GM19043 (cell line): ENCODE results near the gene TLE7.

Experiments used
- ATAC-seq: cut with Tn5 transposase; IDR thresholded peaks from one replicate; pipeline ENCODE4 v1.9.1; 2021; ENCODE audit warnings: low read depth; ENCODE audit not compliant: unreplicated experiment

TLE7 gene

DNA sequence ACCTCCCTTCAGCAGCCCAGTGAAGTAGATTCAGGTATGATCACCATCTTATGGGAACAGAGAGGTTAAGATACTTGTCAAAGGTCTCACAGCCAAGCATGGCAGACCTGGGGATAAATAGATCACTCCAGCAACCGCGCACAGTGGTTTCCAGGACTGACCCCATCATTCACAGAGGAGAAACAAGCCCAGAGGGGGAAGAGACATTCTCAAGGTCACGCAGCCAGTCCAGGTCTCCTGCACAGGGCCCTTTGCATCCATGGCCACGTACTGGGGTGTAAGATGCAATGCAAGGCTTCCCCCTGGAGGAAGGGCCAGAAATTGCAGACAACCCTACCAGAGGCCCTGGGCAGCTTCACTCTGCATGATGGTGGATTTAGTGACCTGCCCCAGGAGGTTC is 19.9 kb downstream of the TLE7 start:
- ATAC-seq: no peak

DNA sequence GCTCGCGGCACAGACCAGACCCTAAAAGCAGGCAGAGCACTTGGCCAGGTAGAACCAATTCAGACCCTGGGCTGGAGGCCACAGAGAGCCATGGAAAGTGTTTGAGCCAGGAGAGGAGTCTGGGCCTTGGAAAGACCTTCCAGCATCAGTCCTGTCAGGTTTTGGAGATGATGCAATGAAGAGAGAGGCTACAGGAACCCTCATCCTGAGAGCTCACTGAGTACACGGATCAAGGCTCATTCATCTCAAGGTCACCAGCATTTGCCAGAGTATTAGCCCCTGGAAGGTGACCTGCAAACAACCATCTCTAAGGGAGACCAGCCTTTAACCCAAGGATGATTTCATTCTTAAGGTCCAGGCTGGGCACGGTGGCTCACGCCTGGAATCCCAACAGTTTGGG is 27.8 kb downstream of the TLE7 start:
- no peak for ATAC-seq

- no peak for ATAC-seq
Measured at GRCh38 chr16:71413341-71413740, 28.5 kb downstream of the TLE7 start.

DNA sequence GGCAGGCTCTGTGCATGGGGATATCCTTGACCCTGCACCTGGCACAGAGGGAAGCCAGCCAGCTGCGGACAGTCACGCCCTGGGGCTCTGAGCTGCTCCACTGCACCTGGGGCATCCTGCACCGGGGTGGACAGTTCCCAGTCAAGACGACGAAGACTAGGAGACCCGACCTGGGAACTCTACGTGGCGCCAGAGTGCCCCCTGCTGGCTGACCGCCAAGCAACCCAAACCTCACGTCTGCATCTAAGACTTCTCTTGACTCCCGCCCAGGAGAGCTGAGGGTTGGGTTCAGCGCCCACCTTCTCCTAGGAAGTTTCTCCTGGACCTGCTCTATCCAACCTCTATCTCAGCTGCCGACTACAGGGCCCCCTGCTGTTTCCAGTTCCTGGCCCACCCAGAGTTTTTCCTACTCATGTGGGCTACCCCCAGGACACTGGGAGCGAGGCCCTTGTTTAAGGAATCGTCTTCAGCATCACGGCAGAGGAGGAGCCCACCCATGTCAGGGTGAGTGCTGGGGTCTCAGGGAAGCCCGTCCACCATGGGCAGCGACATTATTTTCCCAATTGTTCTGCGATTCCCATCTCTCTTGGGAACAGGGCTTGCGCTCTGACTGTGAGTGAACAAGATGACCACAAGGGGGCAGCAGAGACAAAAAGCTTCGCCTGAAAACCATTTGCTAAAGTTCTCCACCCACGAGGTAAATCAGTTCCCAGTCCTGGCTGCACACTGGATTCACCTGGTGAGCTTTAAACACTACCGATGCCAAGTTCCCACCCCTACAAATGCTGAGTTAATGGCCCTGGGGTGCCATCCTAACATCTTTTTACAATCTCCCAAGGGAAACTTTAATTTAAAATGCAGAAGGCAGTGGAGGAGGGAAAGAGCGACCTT is 29.3 kb downstream of the TLE7 start:
- peak; percentile 53 for ATAC-seq

DNA sequence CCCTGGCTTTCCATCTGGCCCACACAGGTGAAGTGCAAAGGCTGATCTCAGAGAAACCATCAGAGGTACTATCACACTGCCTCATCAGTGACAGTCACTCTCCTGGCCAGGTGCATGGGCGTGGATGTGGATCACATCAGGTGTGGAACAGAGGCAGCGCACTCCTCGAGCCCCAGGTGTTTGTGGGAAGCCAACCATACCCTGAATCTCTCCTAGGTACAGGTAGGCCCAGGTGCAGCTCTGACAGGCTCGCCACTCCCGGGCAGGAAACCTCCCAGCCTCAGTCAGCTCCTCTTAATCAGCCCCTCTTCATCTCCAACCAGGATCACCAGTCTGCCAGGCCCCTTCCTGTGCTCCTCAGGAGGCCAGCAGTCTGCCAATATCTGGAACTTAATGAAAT is 31.7 kb downstream of the TLE7 start:
- ATAC-seq: no peak

GRCh38 chr16:71409011-71409775 is 32.7 kb downstream of the TLE7 start:
- ATAC-seq: no peak

DNA sequence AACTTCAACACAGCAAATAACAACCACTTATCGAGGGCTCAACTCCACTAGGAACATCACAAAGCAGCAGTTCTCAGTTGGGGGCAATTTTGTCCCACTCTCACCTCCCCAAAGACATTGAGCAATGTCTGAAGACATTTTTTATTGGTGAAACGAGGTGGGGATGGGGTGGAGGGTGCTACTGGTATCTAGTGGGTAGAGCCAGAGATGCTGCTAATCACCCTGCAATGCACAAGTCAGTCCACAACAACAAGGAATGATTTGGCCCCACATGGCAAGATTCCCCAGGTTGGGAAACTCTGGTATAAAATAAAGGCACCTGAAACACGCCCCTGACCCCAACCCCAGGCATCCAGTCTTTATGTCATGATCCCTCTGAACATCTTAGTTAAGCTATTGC is 33.3 kb downstream of the TLE7 start:
- no peak for ATAC-seq

DNA sequence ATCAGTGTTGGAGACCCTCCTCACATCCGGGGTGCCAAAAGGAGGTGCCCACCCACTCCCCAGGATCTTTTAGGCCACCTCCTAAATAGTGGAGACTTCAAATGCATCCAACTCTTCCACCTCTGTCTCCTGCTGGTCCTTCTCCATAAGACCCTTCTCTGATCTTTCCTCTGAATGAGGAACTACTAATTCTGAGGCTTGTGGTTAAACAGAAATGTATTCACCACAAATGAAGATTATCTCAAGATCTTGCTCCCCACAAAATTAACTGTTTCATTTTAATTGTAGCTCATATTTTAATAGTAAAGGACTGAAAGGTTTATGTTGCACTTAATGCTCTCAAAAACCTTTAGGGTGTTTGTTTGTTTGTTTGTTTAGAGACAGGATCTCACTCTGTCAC is 34.1 kb downstream of the TLE7 start:
- no peak for ATAC-seq

DNA sequence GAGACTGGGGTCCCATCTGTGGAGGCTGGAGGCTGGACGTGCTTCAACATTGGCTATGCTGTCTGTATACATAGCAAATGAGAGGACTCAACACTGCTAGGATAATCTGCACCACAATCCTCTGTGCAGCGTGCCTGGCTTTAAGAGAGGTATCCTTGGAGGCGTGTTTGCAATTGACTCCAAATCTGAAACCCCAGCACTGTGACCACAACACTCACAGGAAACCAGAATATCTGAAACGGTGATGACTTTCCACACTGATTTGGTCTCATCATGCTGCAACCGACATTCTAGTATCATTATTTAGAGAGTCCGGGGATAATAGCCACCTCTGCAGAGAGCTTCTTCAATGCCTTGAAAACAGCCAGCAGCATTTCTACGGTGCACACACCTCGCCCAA is 35.1 kb downstream of the TLE7 start:
- no peak for ATAC-seq

DNA sequence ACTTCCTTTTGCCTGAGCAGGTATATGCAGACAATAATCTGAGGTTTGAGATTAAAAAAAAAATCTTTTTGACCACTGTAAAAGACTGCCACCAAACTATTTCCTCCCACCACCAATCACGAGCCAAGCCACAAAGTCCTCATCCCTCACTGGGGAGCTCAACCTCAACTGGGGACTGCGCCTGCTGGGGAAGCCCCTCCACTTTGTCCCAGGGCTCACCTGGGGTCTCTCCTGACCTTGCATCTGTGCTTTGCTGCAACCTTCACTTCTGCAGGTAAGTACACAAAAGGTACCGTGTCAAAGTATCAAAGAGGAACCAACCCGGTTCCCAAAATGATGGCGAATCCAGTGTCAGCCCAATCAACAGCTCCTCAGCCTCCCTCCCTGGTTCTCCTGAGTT is 35.5 kb downstream of the TLE7 start:
- ATAC-seq: no peak

DNA sequence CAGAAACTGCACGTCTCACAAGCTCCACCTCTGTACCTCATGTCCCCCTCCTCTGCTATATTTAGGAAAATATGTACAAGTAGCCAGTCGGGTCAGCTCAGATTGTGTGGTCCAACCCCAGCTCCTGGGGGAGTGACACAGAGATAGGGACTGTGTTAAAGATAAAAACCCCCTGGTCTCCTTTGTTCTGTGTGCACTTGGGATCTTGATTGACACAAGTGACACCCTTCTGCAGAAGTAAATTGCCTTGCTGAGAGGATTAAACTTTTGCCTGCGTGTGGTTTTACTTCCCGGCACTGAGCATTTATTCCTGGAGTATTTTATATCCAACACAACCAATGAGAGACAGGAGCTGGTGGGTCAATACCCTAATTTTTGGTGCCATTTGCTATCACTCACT is 37.5 kb downstream of the TLE7 start:
- ATAC-seq: no peak

DNA sequence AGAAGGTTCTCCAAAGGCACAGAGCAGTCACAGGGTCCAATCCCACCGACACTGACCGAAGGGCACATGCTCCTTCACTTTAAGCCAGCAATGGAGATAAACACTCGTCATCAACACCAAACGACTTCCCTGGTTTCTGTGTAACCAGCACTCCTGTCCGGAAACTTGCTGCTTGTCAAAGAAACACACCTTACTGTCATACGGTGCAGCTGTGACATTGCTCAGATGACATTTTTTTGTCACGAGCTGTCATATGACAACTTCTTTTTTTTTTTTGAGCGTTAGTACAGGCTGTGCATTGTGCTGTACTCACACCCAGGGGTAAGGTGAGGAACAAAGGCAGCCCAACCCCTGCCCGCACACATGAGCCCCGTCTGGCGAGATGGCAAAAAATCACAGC is 39.2 kb downstream of the TLE7 start:
- no peak for ATAC-seq

DNA sequence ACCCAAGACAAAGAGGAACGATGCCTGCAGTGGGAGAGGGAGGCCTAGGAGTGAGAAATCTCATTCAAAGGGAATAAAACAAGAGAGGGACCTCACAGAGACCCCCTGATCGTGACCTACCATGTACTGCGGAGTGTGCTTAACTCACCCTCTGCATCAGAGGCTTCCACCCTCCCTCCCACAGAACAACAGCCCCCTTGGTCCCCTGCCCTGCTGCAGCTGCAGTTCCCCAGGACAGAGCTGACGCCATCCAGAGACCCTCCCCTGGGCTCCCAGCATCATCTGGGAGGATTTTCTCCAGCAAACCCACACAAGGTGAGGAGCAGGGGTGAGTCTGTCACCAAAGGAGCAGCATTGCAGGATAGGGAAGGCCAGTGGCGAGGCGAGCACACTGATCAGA is 39.8 kb downstream of the TLE7 start:
- ATAC-seq: no peak

DNA sequence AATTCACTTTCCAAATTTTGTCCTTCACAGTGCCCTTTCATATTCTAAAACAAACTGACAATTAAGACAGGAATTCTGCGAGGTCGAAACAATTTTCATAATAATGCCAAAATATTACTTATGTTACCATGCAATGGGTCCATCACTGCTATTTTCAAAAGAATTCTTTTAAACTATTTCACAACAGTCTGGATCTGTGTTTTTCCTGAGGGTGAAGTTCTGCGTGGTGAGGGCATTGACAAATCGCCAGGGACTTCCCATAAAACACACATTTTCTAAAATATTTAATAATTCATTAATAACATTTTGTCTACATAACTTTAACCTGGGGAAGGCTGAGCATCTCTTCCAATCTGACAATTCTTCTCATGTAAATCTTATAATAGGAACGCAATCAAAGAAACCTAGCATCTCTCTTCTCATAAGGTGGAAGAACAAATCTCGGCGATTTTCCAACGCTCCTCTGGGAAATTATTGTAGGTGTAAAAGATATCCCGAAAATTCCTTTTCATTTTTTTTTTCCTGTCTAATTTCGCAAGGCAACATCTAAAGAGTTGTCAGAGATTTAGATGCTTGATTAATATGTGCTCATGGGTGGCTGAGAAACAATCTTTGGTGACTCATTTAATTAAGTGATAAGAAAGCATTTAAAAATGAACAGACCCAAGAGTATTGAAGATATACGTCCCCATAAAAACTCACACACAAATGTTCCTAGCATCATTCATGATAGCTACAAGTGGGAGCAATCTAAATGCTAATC is 41.9 kb downstream of the TLE7 start:
- ATAC-seq: no peak

DNA sequence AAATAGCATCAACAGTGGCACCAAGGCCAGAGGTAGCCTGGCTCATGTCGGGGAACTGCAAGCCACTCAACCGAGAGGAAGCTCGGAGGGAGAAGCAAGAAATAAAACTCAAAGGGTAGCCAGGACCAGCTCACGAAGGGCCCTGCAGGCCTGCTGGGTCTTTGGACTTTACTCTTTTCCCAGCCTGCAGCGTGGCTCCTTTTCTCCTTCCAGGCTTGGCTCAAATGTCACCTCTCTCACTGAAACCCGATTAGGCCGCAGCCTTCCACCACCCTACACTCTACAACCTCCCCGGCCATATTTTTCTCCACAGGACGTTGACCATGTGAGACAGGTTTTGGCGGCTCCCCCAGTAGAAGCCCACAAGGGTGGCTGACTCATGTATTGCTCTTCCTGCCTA is 45.3 kb downstream of the TLE7 start:
- ATAC-seq: no peak

DNA sequence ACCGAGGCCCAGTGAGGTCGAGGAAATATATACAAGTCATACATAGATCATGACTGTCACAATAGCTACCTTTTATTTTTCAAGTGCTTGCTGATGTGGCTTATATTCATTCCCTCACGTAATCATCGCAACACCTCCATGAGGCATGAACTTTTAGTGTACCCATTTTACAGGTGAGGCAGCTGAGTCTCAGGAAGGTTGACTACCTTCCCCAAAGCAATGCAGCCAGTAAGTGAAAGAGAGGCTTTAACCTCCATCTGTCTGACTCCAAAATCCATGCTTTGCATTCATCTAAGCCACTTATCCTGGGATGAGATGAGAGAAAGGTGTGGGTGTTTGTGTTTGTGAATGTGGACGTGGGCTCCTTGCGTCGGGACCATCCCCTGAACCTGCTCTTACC is 52.5 kb downstream of the TLE7 start:
- no peak for ATAC-seq

DNA sequence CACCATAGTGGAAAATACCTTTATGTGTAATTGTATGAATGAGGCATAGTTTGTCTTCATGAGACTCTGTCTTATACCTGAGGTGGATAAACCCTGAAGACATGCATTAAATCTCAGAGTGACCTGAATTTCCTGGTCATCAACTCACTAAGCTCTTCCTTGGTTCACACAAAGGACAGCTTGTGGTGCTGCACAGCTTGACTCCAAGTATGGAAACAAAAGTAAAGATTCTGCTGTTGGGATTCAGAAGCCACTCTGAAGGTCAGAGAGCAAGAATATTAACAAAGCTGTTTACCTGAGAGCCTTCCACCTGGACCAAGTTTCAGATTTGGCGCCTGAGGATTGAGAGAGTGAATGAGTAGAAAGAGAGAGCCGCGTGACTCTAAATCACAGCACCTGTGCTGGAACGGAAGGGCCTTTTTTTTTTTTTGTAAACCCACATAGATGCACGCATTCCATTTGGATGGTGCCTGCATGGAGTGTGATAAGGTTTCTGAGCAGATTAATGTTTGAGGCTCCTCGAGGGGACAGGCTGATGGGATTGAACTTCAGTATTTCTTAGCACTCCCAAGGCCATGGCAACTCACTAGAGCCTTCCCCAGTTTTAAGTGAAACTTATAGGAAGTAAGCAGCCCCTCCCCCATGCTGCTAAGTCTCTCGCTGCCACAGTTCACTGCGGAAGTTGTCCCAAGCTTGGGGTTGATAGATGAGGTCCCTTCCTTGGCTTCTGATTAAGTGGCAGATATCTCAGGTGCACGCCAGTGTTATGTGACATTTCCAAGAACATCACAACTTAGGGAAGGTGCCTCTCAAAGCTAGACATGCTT is 54.6 kb downstream of the TLE7 start:
- no peak for ATAC-seq

DNA sequence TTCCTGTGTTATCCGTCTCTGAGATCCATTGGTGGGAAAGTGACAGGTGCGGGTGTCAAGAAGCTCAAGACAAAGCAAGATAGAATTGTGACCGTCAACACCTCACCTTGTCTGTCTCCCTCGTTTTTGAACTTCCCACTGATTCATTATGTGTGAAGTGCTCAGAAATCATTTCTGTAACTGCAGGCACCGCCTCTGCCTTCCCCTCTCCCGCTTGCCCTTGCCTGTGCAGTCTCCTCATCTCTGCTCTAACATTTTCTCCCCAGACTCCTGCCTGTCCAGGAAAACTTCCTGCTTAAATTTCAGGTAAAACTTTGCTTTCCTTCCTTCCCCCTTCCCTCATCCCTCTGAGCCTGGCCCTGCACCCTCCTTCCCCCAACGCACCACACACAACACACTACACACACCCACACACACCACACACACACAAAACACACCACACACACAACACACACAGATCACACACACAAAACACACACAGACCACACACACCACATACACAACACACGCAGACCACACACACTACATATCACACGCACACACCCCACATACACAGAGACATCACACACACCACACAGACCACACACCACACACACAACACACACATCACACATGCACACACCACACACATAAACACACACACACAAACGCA is 57.7 kb downstream of the TLE7 start:
- ATAC-seq: no peak

DNA sequence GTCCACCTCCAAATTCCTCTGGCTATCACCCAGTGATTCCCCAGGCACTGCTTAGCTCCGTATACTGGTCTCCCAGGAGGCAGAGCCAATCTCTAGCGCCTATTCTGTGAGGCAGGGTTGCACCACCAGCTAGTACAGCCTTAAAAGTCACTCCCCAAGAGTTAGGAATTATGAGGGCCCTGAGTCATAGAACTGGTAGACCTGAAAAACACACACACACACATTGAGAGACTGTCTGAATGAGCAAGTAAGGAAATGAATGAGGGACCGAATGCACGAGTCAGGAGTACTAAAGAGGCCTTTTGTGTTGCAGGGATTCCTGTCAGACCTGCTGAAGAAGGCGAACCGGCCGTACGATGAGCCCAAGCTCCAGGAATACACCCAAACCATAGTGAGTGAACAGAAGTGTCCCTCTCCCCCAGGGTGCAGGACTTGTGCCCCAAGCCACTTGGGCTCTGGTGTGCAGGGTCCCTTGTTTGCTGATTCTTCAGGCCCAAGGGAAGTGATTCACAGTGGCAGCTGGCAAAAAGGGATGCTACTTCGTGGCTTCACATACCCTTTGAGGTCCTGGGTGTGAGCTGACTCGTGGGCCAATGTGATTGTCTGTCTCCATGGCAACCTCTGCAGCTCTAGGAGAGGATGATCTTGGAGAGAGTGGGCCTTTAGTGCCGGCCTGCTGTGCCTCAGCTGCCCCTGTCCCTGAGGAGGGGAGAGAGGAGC is 58.6 kb downstream of the TLE7 start:
- no peak for ATAC-seq
